Mammary epithelial cell (primary cell): ENCODE data around the gene CHMP4A.

Experiments used
- CTCF ChIP-seq, 2 donors: IDR thresholded peaks in 1 of 2; conservative IDR thresholded peaks in 1 of 2; 2 replicates each; pipeline ENCODE4 v1.5.1; 2011 to 2012; ENCODE audit warnings: inconsistent platforms in 2 of 2, low read length in 2 of 2, mild to moderate bottlenecking in 2 of 2, control low read depth in 1 of 2, low read depth in 1 of 2; ENCODE audit not compliant: insufficient read depth in 1 of 2; ENCODE audit errors: extremely low read depth in 1 of 2
- EZH2 ChIP-seq: IDR thresholded peaks from 2 replicates; pipeline ENCODE4 v1.6.1; 2012; ENCODE audit warnings: low read length, inconsistent platforms, borderline replicate concordance

- TF ChIP-seq CTCF (conservative IDR thresholded peaks at IDR 0.05 in 1 of 2, IDR thresholded peaks at IDR 0.05 in 1 of 2; ENCODE audit: extremely low read depth in 1 of 2, insufficient read depth in 1 of 2, low read depth in 1 of 2, low read length in 2 of 2) (no peak), EZH2 (no peak)
Observed at GRCh38 chr14:24247422-24247821, 34.1 kb upstream of the CHMP4A start.
